NCI-H82 treated with DMSO at 0.1 percent for 48 hours (cell line): ENCODE results near the gene PALLD.
A peak's percentile ranks its signal among the peaks of the same experiment; 100 is the strongest.

Source experiments
- DNase-seq: peaks from one replicate; lab custom pipeline; 2025; ENCODE audit not compliant: unreplicated experiment; lab: John Stamatoyannopoulos, UW

PALLD gene

DNA sequence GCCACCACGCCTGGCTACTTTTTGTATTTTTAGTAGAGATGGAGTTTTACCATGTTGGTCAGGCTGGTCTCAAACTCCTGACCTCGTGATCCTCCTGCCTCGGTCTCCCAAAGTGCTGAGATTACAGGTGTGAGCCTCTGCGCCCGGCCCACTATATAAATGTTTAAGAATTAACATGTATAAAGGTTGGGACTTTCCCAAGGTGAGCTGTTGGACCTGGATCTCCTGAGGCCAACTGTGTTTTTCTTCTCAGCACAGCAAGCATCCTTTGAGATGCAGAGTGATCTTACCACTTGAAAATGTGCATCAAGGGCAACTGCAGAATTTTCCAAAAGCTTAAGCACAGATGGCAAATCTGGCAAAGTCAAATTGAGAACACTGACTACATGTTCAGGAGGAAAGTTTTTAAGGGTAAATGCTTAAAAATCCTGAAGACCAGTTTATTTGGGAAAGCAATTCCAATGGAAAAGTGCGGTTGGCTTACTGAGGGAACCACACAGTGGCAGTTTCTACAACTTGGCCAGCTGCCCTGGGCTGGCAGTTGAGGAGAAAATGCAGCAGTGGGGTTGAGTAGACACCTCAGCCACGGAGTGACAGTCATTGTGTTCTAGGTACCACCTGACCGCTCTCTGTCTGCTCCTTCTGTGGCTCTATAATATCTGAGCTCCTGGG lies 344.3 kb downstream of the PALLD start:
- DNase-seq, result no peak

GRCh38 chr4:168841672-168842019 lies 344.8 kb downstream of the PALLD start:
- DNase-seq, result no peak

DNA sequence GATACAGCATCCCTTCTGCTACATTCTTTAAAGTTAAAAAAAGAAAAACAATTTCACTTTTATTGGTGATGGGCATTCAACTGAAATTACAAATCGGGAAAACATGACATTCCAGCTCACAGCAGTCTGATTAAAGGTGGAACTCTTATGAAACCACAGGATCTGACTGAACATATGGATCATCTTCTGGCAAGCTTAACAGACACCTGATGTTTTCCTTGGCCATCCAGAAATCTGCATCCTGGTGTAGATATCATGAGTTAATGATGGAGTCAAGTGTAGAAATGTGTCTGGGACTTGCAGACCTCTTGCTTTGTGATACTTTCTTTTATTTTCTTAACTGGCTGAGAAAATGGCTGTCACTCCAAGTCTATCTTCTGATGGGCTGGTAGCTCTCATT lies 345.3 kb downstream of the PALLD start:
- no peak for DNase-seq

DNA sequence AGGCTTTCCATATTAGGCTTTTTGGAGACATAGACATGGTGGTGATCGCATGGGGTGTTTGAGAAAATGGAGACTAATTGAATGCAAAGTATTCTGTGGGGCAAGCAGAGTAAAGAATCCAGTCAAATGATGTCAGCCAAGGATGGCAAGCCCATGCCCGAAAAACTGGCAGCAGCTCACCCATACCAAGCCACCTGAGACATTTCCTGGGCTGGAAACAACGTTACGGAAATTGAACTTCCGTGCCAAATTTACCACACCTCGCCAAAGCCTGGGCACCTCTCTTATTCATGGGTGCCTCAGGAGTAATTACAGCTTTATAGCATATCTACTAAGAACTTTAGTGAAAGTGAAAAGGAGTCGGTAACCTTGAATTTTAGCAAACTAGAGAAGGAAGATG lies 346.8 kb downstream of the PALLD start:
- DNase-seq, result no peak

DNA sequence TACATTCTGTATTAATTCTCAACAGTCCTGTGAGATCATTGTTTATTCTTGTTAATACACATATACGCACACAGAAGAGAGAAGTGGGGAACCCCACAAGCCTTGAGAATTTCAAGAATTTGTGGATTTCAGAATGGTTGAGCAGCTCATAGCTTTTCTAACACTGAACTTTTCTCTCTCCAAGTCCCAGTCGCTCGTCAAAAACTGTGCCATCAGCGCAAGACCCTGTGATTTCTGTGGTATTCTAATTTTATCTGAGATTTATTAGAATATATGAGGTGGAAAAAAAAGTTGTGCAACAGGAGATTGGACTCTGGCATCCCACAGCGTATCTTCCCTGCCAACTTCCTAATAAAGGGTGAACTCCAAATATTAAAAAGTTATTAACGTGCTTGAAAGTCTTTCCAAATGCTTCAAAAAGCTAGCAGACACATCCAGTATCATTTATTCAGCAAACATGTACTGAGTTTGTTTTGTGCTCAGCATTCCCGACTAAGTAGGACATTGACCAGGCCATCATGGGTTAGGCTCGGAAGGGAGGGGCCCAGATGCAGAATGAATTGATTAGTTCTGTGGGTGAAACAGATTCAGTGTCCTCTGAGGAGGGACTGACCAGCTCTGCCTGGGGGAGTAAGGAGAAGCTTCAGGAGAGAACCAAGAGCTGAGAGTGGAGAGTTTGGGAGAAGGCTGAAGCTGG lies 347.6 kb downstream of the PALLD start:
- no peak for DNase-seq

GRCh38 chr4:168845897-168846296 lies 349.0 kb downstream of the PALLD start:
- DNase-seq, result no peak

DNA sequence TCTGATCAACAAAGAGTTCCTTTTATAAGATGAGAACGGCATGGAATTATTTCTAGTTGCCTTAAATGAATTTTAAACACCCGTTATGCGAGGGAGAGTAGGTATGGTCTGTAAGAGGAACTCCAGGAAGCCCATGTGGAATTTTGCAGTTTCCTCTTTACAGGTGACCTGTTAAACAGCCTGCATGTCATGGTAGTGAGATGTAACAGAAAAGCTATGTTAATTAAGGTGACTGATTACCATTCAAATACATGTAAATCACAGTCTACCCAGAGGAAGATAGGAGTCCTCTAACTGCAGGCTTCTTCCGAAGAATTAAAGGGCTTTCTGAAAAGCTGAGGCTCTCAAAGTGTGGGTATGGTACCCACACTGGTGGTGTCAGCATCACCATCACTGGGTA lies 349.6 kb downstream of the PALLD start:
- no peak for DNase-seq

GRCh38 chr4:168847771-168848502 lies 351.1 kb downstream of the PALLD start:
- DNase-seq, result no peak

GRCh38 chr4:168849030-168849675 lies 352.3 kb downstream of the PALLD start:
- DNase-seq, result no peak

DNA sequence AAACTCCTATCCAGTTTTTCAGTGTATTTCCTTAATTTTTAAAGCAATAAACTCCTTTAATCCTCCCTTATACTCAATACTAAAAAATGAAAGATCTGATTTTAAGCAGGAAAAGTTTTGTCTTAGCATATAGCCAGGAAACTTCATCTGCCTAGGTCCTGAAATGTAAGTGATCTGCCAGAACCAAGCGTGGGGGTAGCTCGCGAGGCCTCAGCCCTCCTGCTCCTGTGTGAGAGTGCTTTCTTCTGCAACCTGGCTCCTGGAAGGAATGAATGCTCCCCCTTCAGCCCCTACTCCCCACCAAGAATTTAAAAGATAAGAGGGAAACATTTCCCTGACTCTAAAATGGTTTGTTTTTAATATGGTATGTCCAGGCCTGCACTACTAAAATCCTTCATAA lies 353.1 kb downstream of the PALLD start:
- DNase-seq, result no peak

DNA sequence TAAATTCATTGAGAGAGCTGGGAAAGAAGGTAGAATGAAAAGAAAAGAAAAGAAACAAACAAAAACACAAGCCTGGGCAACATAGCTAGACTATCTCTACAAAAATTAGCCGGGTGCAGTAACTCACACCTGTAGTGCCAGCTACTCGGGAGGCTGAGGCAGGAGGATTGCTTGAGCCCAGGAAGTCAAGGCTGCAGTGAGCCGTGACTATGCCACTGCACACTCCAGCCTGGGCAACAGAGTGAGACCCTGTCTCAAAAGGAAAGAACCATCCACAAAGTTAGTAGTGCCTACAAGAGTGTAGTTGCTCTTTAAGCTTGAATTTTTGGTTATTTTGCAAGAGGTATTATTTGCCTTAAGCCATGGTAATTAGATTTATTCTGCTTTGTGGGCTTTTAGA lies 355.5 kb downstream of the PALLD start:
- peak; percentile 39 for DNase-seq

- no peak for DNase-seq
Observed at GRCh38 chr4:168852933-168853713, 356.3 kb downstream of the PALLD start.

- no peak for DNase-seq
Observed at GRCh38 chr4:168853770-168854169, 356.9 kb downstream of the PALLD start.

DNA sequence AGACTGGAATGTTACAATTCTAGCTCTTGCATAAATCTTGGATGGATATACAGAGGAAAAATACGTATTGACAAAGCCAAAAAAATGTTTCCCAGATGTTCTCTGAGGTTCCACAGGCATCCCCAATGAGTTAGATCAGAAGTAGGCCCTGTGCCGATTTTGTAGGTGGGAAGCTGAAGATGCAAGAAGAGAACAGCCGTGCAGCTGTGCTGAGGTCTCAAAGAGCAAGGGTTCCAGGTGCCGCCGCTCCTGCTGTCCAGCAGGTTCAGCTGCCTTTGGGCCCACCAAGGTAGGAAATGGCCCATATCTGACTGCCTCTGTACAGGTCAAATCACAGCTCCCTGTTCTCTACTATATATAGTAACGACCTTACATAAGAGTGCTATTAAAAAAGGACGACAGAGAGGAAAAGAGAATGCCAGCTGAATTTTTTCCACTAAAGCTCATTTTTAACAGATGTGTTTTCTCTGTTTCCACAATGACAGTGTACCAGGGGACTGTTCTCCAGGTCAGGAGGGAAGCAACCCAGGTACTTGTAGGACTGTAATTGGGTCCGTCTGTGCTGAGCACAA lies 357.6 kb downstream of the PALLD start:
- no peak for DNase-seq

GRCh38 chr4:168856312-168856711 lies 359.5 kb downstream of the PALLD start:
- no peak for DNase-seq

DNA sequence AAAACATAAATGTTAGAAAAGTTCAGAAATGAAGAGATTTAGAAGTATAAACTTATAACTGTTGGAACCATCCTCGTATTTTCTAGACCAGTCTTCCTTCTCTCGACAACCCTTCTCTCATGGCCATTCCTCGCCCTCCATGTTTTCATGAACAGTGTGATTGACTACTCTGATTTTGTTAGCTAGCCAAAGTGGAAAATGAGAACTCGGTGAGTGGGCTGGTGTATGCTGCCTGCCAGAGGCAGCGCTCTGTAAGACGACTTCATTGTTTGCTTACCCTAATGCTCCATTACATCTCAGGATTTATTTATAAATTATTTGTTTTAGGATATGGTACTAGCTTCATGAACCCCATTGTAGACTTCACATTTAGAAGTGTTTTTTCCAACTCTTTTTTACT lies 360.2 kb downstream of the PALLD start:
- no peak for DNase-seq

- no peak for DNase-seq
Observed at GRCh38 chr4:168857546-168858314, 360.9 kb downstream of the PALLD start.

- DNase-seq, result no peak
Observed at GRCh38 chr4:168859100-168859499, 362.2 kb downstream of the PALLD start.

- no peak for DNase-seq
Observed at GRCh38 chr4:168859888-168860694, 363.2 kb downstream of the PALLD start.
